ENCODE measurements around the gene RBM22. TPM values are rescaled to one million over a fixed set of nuclear protein-coding genes. Genes with fewer than 3 reads are reported as not detected.
"Not testable (repeated sequence)": the region's sequence is repeated elsewhere in the genome, so short reads cannot be mapped to it uniquely, and the experiment has no call there.

RBM22 gene
- total RNA-seq (2021) (49.7 and 57.3 TPM in 2 replicates), Bru-seq, nascent RNA (percentile 96 among the genes with signal in this experiment), BruChase-seq, experiment 1, labeled RNA remaining after a 2-hour chase (percentile 94 among the genes with signal in this experiment), BruChase-seq, experiment 2, labeled RNA remaining after a 6-hour chase (percentile 94 among the genes with signal in this experiment)
- long read RNA-seq, transcript RBM22-201 (11 exons, 2,342 nt) = major isoform, 79 of 93 reads
- long read RNA-seq, partial matches to known transcripts = 3 of 93 reads
- long read RNA-seq, other reads (novel, unspliced or antisense) = 11 of 93 reads

DNA sequence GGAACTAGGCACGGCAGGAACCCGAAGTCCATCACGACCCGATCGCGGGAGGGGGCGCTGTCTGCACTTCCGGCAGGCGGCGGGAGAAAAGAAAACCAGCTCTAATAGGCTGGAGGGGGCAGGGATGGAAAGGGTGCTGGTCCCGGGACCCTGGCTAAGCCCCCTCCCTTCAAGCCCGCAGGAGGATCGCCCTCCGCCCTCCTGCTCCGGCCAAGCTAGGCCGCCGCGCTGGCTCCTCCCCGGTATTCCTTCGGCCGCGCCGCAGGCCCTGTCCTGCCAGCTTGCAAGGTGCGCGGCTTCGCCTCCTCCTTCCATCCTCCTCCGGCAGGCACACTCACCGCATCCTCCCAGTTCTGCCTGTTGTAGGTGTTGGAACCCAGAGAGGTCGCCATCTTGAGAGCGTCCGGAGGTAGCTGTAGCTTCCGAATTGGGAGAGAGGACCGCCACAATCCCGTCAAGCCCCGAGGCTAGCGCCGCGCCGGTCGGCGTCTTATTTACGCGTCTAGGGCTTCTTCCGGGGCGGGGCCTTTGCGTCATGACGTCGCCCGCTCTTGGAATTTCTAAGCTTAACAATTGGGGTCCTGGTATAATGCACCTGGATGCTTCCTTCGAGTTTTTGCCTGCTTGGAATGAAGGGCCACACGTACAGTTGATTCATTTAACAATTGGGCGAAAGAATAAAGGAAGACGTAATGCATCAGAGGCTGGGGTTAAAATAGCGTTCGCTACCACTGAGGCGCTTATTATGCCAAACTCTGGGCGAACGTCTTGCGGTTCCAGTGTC, at the start of gene RBM22:
TSS of gene RBM22 (minus strand) at position 469 of the 784 bp plus-strand sequence. CDS start at position 392, 77 bp downstream.
- peak within 1 kb of the TSS; percentile 96 for H2AFZ ChIP-seq

GRCh38 chr5:150750469-150750868, 49.6 kb upstream of the RBM22 start:
- BruUV-seq (replicated peaks) = no TSS peak
- no peak for DNase-seq
- TF ChIP-seq EZH2 (IDR thresholded peaks at IDR 0.05; ENCODE audit: low read depth) = no peak
- TF ChIP-seq, protein P1, sequence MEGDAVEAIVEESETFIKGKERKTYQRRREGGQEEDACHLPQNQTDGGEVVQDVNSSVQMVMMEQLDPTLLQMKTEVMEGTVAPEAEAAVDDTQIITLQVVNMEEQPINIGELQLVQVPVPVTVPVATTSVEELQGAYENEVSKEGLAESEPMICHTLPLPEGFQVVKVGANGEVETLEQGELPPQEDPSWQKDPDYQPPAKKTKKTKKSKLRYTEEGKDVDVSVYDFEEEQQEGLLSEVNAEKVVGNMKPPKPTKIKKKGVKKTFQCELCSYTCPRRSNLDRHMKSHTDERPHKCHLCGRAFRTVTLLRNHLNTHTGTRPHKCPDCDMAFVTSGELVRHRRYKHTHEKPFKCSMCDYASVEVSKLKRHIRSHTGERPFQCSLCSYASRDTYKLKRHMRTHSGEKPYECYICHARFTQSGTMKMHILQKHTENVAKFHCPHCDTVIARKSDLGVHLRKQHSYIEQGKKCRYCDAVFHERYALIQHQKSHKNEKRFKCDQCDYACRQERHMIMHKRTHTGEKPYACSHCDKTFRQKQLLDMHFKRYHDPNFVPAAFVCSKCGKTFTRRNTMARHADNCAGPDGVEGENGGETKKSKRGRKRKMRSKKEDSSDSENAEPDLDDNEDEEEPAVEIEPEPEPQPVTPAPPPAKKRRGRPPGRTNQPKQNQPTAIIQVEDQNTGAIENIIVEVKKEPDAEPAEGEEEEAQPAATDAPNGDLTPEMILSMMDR (conservative IDR thresholded peaks at IDR 0.05) = no peak
- CTCF ChIA-PET = no interaction called here
- Histone ChIP-seq H2AFZ (no peak overlapping the region), H3K4me3 (no peak overlapping the region), H3K36me3 (ENCODE audit: low read depth) (peaks cover 41% of the 10 kb centered on the region), H3K9me3 (ENCODE audit: insufficient read depth, low read depth) (no peaks in the 10 kb centered on the region), H3F3A (ENCODE audit: insufficient read depth, low read depth) (peaks cover 15% of the 10 kb centered on the region), H3K27me3 (ENCODE audit: insufficient read depth, low read depth) (no peaks in the 10 kb centered on the region), H3K79me2 (ENCODE audit: low read depth) (peaks cover 30% of the 10 kb centered on the region), H3K27ac (no peak overlapping the region), H3K4me1 (replicated peaks; ENCODE audit: insufficient read depth) (no peaks in the 10 kb centered on the region), H3K9me2 (ENCODE audit: insufficient read depth) (no peaks in the 10 kb centered on the region), H3K4me2 (no peak overlapping the region), H4K20me1 (ENCODE audit: insufficient read depth) (peaks cover 16% of the 10 kb centered on the region)
- intact Hi-C loops (cut with micrococcal nuclease; ENCODE audit: unreplicated experiment) = no loop called here
- POLR2A ChIA-PET (ENCODE audit: unreplicated experiment) = interaction anchor here (0.6 to 0.7 kb wide), 2 partner anchors 24 to 223 kb away, joined by 3 to 4 read pairs; no protein-coding TSS in a partner anchor

More for the DNA sequence above, at the start of gene RBM22:
- POLR2A ChIA-PET (ENCODE audit: unreplicated experiment) = interaction anchor here (0.6 to 0.8 kb wide), 8 partner anchors 14 to 912 kb away, joined by 4 to 8 read pairs (median 4); partner anchors contain the start of genes CD74 and DCTN4
- peak; percentile 74 to 89 for DNase-seq
- TF ChIP-seq EZH2 (IDR thresholded peaks at IDR 0.05; ENCODE audit: low read depth) = no peak
- TF ChIP-seq, protein P1 (conservative IDR thresholded peaks at IDR 0.05) = peak; percentile 65
- CTCF ChIA-PET = interaction anchor here (0.5 to 2.1 kb wide), 6 partner anchors 58 to 227 kb away, joined by 3 to 13 read pairs (median 8); no protein-coding TSS in a partner anchor
- Histone ChIP-seq H3K4me3 (peak within 1 kb of the TSS; percentile 86), H3K79me2 (ENCODE audit: low read depth) (peaks cover 29% of the 10 kb centered on the region), H3K4me2 (peak within 1 kb of the TSS; percentile 92), H3K9me2 (ENCODE audit: insufficient read depth) (no peaks in the 10 kb centered on the region), H3K36me3 (ENCODE audit: low read depth) (peaks cover 32% of the 10 kb centered on the region), H3K4me1 (replicated peaks; ENCODE audit: insufficient read depth) (peaks cover 20% of the 10 kb centered on the region; the same call in 1 of the 2 replicates), H3K9me3 (ENCODE audit: insufficient read depth, low read depth) (no peaks in the 10 kb centered on the region), H3K27ac (peak within 1 kb of the TSS; percentile 59), H3K27me3 (ENCODE audit: insufficient read depth, low read depth) (no peaks in the 10 kb centered on the region), H4K20me1 (ENCODE audit: insufficient read depth) (peaks cover 4% of the 10 kb centered on the region; the same call in 1 of the 2 replicates), H3F3A (ENCODE audit: insufficient read depth, low read depth) (peaks cover 6% of the 10 kb centered on the region; the same call in 1 of the 2 replicates)
- intact Hi-C loops (cut with micrococcal nuclease; ENCODE audit: unreplicated experiment) = loop anchor here (2.0 kb wide), 2 partner anchors 140 to 252 kb away; partner anchors contain the start of gene RPS14
- BruUV-seq (replicated peaks) = no TSS peak

- intact Hi-C loops (cut with micrococcal nuclease; ENCODE audit: unreplicated experiment); H3K27ac ChIP-seq; H3K4me1 ChIP-seq (replicated peaks; ENCODE audit: insufficient read depth); DNase-seq; POLR2A ChIA-PET (ENCODE audit: unreplicated experiment); H3K36me3 ChIP-seq (ENCODE audit: low read depth); H2AFZ ChIP-seq; CTCF ChIA-PET; H3K9me3 ChIP-seq (ENCODE audit: insufficient read depth, low read depth); H3K9me2 ChIP-seq (ENCODE audit: insufficient read depth); H3K4me3 ChIP-seq; H3K4me2 ChIP-seq; H4K20me1 ChIP-seq (ENCODE audit: insufficient read depth); H3K27me3 ChIP-seq (ENCODE audit: insufficient read depth, low read depth); H3F3A ChIP-seq (ENCODE audit: insufficient read depth, low read depth); H3K79me2 ChIP-seq (ENCODE audit: low read depth); BruUV-seq (replicated peaks): not testable (repeated sequence)
Observed at GRCh38 chr5:150743142-150743488, 42.3 kb upstream of the RBM22 start.

GRCh38 chr5:150742455-150743141, 41.7 kb upstream of the RBM22 start:
- H3K4me1 ChIP-seq (replicated peaks; ENCODE audit: insufficient read depth); H3K36me3 ChIP-seq (ENCODE audit: low read depth); H3K27ac ChIP-seq; H4K20me1 ChIP-seq (ENCODE audit: insufficient read depth); intact Hi-C loops (cut with micrococcal nuclease; ENCODE audit: unreplicated experiment); H3K9me3 ChIP-seq (ENCODE audit: insufficient read depth, low read depth); H3K27me3 ChIP-seq (ENCODE audit: insufficient read depth, low read depth); H3K79me2 ChIP-seq (ENCODE audit: low read depth); H2AFZ ChIP-seq; H3K4me2 ChIP-seq; H3K4me3 ChIP-seq; CTCF ChIA-PET; DNase-seq; H3F3A ChIP-seq (ENCODE audit: insufficient read depth, low read depth); H3K9me2 ChIP-seq (ENCODE audit: insufficient read depth); POLR2A ChIA-PET (ENCODE audit: unreplicated experiment); BruUV-seq (replicated peaks): not testable (repeated sequence)
